ENCODE measurements around the gene GALNT8. TPM values are rescaled to one million over a fixed set of nuclear protein-coding genes. Genes with fewer than 3 reads are reported as not detected.
"Not testable (repeated sequence)": the region's sequence is repeated elsewhere in the genome, so short reads cannot be mapped to it uniquely, and the experiment has no call there.

Gene GALNT8
- total RNA-seq, 5 donors from 2014 or later (not counting 1 experiment from before 2014, with no cell fraction given) = 0.41 to 2.9 (median 1.5) TPM

DNA sequence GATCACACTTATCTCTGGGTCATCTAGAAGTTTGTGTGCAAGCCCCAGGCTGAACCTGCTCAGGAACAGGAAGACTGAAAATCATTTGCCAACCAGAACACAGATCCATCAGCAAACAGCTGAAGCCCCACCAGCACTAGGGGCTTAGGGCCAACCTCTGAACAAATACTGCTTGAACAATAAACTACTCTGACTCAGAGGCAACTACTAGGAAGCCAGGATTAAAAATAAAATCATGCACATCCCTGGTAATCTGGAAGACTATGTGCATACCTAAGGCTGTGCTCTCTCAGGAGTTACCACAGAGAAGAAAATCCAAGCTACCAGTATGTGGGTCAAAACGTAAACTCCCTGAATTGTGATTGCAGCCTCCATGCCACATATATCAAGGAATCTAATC lies 15.9 kb downstream of the GALNT8 start:
- Mint-ChIP-seq H3K27ac (no peak overlapping the region), H3K4me3 (no peak overlapping the region), H3K36me3 (no peaks in the 10 kb centered on the region), H3K27me3 (peaks cover 22 to 34% of the 10 kb centered on the region in 2 donors), H3K4me1 (no peaks in the 10 kb centered on the region), H3K9me3 (no peaks in the 10 kb centered on the region)
- ATAC-seq (replicated peaks in 1 of 4) (no peak), DNase-seq (no peak)
- H3K36me3 ChIP-seq (ENCODE audit: control insufficient read depth in 2 of 2, extremely low read depth in 1 of 2, insufficient read depth in 1 of 2, low read length in 1 of 2) = no peaks in the 10 kb centered on the region
- H3K4me3 ChIP-seq (ENCODE audit: control insufficient read depth in 1 of 2, extremely low read depth in 1 of 2, low read length in 1 of 2) = no peak overlapping the region
- ChIA-PET CTCF (interaction anchor here in 1 of 2 donors (0.6 kb wide), 1 partner anchor 47 kb away, joined by 8 read pairs; no protein-coding TSS in a partner anchor), POLR2A (no interaction called here)
- H3K27ac ChIP-seq (ENCODE audit: low read length) = no peak overlapping the region
- WGBS (ENCODE audit: insufficient coverage) = no CpG with 5 or more reads among the region's 1 CpG
- H3K4me1 ChIP-seq (ENCODE audit: control insufficient read depth in 1 of 2, extremely low read depth in 1 of 2, insufficient read depth in 2 of 2, low read length in 2 of 2) = no peaks in the 10 kb centered on the region
- H3K27me3 ChIP-seq (replicated peaks in 1 of 2; ENCODE audit: control insufficient read depth in 2 of 2, extremely low read depth in 1 of 2, insufficient read depth in 2 of 2, low read length in 1 of 2) = peaks cover 0 to 7% of the 10 kb centered on the region in 2 experiments
- H3K9me3 ChIP-seq = no peaks in the 10 kb centered on the region

DNA sequence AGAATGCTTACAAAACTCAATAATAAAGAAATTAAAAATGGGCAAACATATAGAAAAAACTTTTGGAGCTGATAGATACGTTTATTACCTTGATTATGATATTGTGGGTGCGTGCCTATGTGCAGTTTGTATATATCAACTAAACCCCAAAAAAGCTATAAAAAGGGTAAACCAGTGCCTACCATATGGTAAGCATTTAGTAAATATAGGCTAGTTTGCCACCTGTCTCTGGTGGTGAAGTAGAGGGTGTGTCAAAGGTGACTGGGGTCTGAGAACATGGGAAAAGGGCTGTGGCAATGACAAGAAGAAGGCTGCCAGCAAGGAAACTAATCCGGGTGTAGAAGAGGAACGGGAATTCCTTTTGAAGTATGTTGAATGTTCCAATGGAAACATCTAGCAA lies 18.3 kb downstream of the GALNT8 start:
- Mint-ChIP-seq H3K36me3 (no peaks in the 10 kb centered on the region), H3K4me1 (no peaks in the 10 kb centered on the region), H3K27ac (no peak overlapping the region), H3K27me3 (peaks cover 38 to 47% of the 10 kb centered on the region in 2 donors), H3K9me3 (no peaks in the 10 kb centered on the region), H3K4me3 (no peak overlapping the region)
- Histone ChIP-seq H3K9me3 (no peaks in the 10 kb centered on the region), H3K36me3 (ENCODE audit: control insufficient read depth in 2 of 2, extremely low read depth in 1 of 2, insufficient read depth in 1 of 2, low read length in 1 of 2) (no peaks in the 10 kb centered on the region), H3K27me3 (replicated peaks in 1 of 2; ENCODE audit: control insufficient read depth in 2 of 2, extremely low read depth in 1 of 2, insufficient read depth in 2 of 2, low read length in 1 of 2) (peaks cover 0 to 7% of the 10 kb centered on the region in 2 experiments), H3K4me1 (ENCODE audit: control insufficient read depth in 1 of 2, extremely low read depth in 1 of 2, insufficient read depth in 2 of 2, low read length in 2 of 2) (no peaks in the 10 kb centered on the region), H3K4me3 (ENCODE audit: control insufficient read depth in 1 of 2, extremely low read depth in 1 of 2, low read length in 1 of 2) (no peak overlapping the region), H3K27ac (ENCODE audit: low read length) (no peak overlapping the region)
- POLR2A ChIA-PET = interaction anchor here in 1 of 2 donors (0.5 kb wide), 1 partner anchor 12 kb away, joined by 5 read pairs; no protein-coding TSS in a partner anchor
- no peak for ATAC-seq (replicated peaks in 1 of 4)
- DNase-seq = no peak
- CTCF ChIA-PET = no interaction called here
- no CpG with 5 or more reads among the region's 4 CpGs for WGBS (ENCODE audit: insufficient coverage)

DNA sequence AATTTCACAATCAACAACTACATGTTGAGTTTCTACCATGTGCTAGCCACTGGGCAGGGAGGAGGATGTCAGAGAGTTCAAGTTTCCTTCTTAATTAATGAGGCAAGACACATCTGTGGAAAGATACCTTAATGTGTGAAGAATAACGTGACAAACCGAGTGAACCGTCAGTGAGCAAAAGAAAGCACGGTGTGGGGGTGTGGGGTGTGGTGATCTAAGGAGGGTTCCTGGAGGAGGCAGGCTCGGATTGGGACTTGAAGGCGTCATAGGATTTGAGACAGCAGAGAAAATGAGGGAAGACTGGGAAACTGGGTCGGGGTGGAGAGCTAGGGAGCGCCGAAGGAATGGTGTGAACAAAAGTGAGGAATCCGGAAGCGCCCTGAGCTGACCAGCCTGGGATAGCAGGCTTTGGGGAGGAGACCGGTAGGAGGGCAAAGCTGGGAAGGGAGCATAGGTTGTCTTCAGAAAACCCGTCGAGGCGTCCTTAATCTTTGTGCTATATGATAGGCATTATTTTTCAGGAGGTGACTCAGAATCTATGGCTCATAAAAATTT lies 22.3 kb downstream of the GALNT8 start:
- Histone ChIP-seq H3K9me3 (no peaks in the 10 kb centered on the region), H3K36me3 (ENCODE audit: control insufficient read depth in 2 of 2, extremely low read depth in 1 of 2, insufficient read depth in 1 of 2, low read length in 1 of 2) (no peaks in the 10 kb centered on the region), H3K4me3 (ENCODE audit: control insufficient read depth in 1 of 2, extremely low read depth in 1 of 2, low read length in 1 of 2) (no peak overlapping the region), H3K27ac (ENCODE audit: low read length) (no peak overlapping the region), H3K27me3 (replicated peaks in 1 of 2; ENCODE audit: control insufficient read depth in 2 of 2, extremely low read depth in 1 of 2, insufficient read depth in 2 of 2, low read length in 1 of 2) (peaks cover 0 to 4% of the 10 kb centered on the region in 2 experiments), H3K4me1 (ENCODE audit: control insufficient read depth in 1 of 2, extremely low read depth in 1 of 2, insufficient read depth in 2 of 2, low read length in 2 of 2) (no peaks in the 10 kb centered on the region)
- ATAC-seq (replicated peaks in 1 of 4) = no peak
- Mint-ChIP-seq H3K4me1 (no peaks in the 10 kb centered on the region), H3K27ac (no peak overlapping the region), H3K4me3 (no peak overlapping the region), H3K9me3 (no peaks in the 10 kb centered on the region), H3K36me3 (no peaks in the 10 kb centered on the region), H3K27me3 (peaks cover 24 to 25% of the 10 kb centered on the region in 2 donors)
- DNase-seq = no peak
- 89% methylated on average over 12 of the region's 15 CpGs for WGBS (ENCODE audit: insufficient coverage)
- CTCF ChIA-PET = interaction anchor here (0.5 to 0.6 kb wide), 2 partner anchors 26 to 860 kb away, joined by 3 to 4 read pairs; no protein-coding TSS in a partner anchor
- POLR2A ChIA-PET = no interaction called here

DNA sequence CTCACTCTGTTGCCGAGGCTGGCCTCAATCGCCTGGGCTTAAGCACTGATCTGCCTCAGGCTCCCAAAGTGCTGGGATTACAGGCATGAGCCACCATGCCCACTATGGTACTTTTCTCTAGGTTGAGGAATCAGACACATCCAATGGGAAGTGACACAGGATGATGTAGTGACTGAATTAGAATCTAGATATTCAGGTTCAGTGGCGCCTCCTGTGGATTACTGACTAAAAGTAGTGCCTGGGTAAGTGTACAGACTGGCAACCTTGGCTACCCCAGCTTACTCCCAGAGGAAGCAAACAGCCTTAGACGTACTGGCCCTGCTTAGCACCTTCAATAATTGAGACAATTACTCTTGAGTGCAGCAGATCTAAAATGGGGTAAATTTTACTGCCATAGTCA lies 22.8 kb downstream of the GALNT8 start:
- peaks cover 21% of the 10 kb centered on the region in 2 donors for H3K27me3 Mint-ChIP-seq
- ATAC-seq (replicated peaks in 1 of 4) = no peak
- H3K4me3 Mint-ChIP-seq = no peak overlapping the region
- no peaks in the 10 kb centered on the region for H3K36me3 Mint-ChIP-seq
- ChIA-PET CTCF (no interaction called here), POLR2A (no interaction called here)
- H3K4me3 ChIP-seq (ENCODE audit: control insufficient read depth in 1 of 2, extremely low read depth in 1 of 2, low read length in 1 of 2) = no peak overlapping the region
- H3K4me1 Mint-ChIP-seq = no peaks in the 10 kb centered on the region
- H3K27me3 ChIP-seq (replicated peaks in 1 of 2; ENCODE audit: control insufficient read depth in 2 of 2, extremely low read depth in 1 of 2, insufficient read depth in 2 of 2, low read length in 1 of 2) = peaks cover 0 to 4% of the 10 kb centered on the region in 2 experiments
- no peaks in the 10 kb centered on the region for H3K36me3 ChIP-seq (ENCODE audit: control insufficient read depth in 2 of 2, extremely low read depth in 1 of 2, insufficient read depth in 1 of 2, low read length in 1 of 2)
- no CpG with 5 or more reads among the region's 4 CpGs for WGBS (ENCODE audit: insufficient coverage)
- no peaks in the 10 kb centered on the region for H3K4me1 ChIP-seq (ENCODE audit: control insufficient read depth in 1 of 2, extremely low read depth in 1 of 2, insufficient read depth in 2 of 2, low read length in 2 of 2)
- DNase-seq = no peak
- no peaks in the 10 kb centered on the region for H3K9me3 ChIP-seq
- H3K9me3 Mint-ChIP-seq = no peaks in the 10 kb centered on the region
- no peak overlapping the region for H3K27ac Mint-ChIP-seq
- no peak overlapping the region for H3K27ac ChIP-seq (ENCODE audit: low read length)

DNA sequence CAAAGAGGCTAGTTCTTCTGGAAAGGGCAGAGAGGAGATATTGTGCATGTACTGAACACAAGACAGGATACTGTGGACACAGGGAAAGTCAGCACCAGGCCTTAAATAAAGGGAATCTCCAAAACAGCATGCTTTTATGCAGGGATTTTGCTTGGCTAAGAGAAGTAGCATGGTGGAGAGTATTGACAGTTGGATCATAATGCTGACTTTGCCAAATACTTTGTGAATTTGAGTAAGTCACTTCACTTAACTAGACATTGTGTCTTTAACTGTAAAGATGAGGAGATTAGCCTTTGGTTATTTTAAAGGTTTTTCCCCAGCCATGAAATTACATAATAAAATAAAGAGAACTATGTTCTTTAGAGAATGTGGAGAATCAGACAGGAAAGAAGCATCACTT lies 24.5 kb downstream of the GALNT8 start:
- CTCF ChIA-PET = no interaction called here
- Mint-ChIP-seq H3K9me3 (no peaks in the 10 kb centered on the region), H3K36me3 (no peaks in the 10 kb centered on the region), H3K27me3 (peaks cover 16 to 21% of the 10 kb centered on the region in 2 donors), H3K4me1 (no peaks in the 10 kb centered on the region), H3K27ac (no peak overlapping the region), H3K4me3 (no peak overlapping the region)
- no peak for DNase-seq
- no peaks in the 10 kb centered on the region for H3K36me3 ChIP-seq (ENCODE audit: control insufficient read depth in 2 of 2, extremely low read depth in 1 of 2, insufficient read depth in 1 of 2, low read length in 1 of 2)
- no peaks in the 10 kb centered on the region for H3K4me1 ChIP-seq (ENCODE audit: control insufficient read depth in 1 of 2, extremely low read depth in 1 of 2, insufficient read depth in 2 of 2, low read length in 2 of 2)
- H3K27ac ChIP-seq (ENCODE audit: low read length) = no peak overlapping the region
- H3K4me3 ChIP-seq (ENCODE audit: control insufficient read depth in 1 of 2, extremely low read depth in 1 of 2, low read length in 1 of 2) = no peak overlapping the region
- ATAC-seq (replicated peaks in 1 of 4) = no peak
- peaks cover 0 to 2% of the 10 kb centered on the region in 2 experiments for H3K27me3 ChIP-seq (replicated peaks in 1 of 2; ENCODE audit: control insufficient read depth in 2 of 2, extremely low read depth in 1 of 2, insufficient read depth in 2 of 2, low read length in 1 of 2)
- POLR2A ChIA-PET = no interaction called here
- no peaks in the 10 kb centered on the region for H3K9me3 ChIP-seq

DNA sequence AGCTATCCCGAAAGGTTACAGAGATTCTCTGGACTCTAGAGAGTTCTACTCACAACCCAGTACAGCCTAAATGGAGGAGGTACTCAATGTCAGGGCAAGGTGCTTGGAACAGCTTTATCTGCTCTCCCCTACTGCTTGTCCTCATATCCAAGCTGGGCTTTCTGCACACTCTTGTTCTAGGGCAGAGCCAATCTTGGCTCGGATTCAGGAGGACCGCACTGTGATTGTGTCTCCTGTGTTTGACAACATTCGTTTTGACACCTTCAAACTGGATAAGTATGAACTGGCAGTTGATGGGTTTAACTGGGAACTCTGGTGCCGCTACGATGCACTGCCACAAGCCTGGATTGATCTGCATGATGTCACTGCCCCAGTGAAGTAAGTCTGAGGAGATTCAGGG lies 25.0 kb downstream of the GALNT8 start:
- Mint-ChIP-seq H3K36me3 (no peaks in the 10 kb centered on the region), H3K4me1 (no peaks in the 10 kb centered on the region), H3K27ac (no peak overlapping the region), H3K4me3 (no peak overlapping the region), H3K27me3 (peaks cover 13 to 22% of the 10 kb centered on the region in 2 donors), H3K9me3 (no peaks in the 10 kb centered on the region)
- ATAC-seq (replicated peaks in 1 of 4) (no peak), DNase-seq (no peak)
- WGBS (ENCODE audit: insufficient coverage) = 92% methylated on average over 5 of the region's 6 CpGs
- no peak overlapping the region for H3K4me3 ChIP-seq (ENCODE audit: control insufficient read depth in 1 of 2, extremely low read depth in 1 of 2, low read length in 1 of 2)
- H3K27me3 ChIP-seq (replicated peaks in 1 of 2; ENCODE audit: control insufficient read depth in 2 of 2, extremely low read depth in 1 of 2, insufficient read depth in 2 of 2, low read length in 1 of 2) = no peaks in the 10 kb centered on the region
- no peaks in the 10 kb centered on the region for H3K36me3 ChIP-seq (ENCODE audit: control insufficient read depth in 2 of 2, extremely low read depth in 1 of 2, insufficient read depth in 1 of 2, low read length in 1 of 2)
- POLR2A ChIA-PET = no interaction called here
- H3K9me3 ChIP-seq = no peaks in the 10 kb centered on the region
- H3K4me1 ChIP-seq (ENCODE audit: control insufficient read depth in 1 of 2, extremely low read depth in 1 of 2, insufficient read depth in 2 of 2, low read length in 2 of 2) = no peaks in the 10 kb centered on the region
- no peak overlapping the region for H3K27ac ChIP-seq (ENCODE audit: low read length)
- CTCF ChIA-PET = no interaction called here

DNA sequence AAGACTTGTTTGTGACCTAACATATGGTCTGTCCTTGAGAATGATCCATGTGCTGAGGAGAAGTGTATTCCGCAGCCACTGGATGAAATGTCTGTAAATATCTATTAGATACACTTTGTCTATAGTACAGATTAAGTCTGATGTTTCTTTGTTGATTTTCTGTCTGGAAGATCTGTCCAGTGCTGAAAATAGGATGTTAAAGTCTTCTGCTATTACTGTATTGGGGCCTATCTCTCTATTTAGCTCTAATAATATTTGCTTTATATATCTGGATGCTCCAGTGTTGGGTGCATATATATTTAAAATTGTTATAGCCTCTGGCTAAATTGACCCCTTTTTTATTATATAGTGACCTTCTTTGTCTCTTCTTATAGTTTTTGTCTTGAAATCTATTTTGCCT lies 31.5 kb downstream of the GALNT8 start:
- H3K36me3 ChIP-seq (ENCODE audit: control insufficient read depth in 2 of 2, extremely low read depth in 1 of 2, insufficient read depth in 1 of 2, low read length in 1 of 2); H3K36me3 Mint-ChIP-seq; H3K27ac Mint-ChIP-seq; H3K27me3 ChIP-seq (replicated peaks in 1 of 2; ENCODE audit: control insufficient read depth in 2 of 2, extremely low read depth in 1 of 2, insufficient read depth in 2 of 2, low read length in 1 of 2); DNase-seq; H3K4me3 ChIP-seq (ENCODE audit: control insufficient read depth in 1 of 2, extremely low read depth in 1 of 2, low read length in 1 of 2); H3K4me3 Mint-ChIP-seq; H3K9me3 Mint-ChIP-seq; H3K4me1 Mint-ChIP-seq; ATAC-seq (replicated peaks in 1 of 4); H3K9me3 ChIP-seq; H3K27ac ChIP-seq (ENCODE audit: low read length); H3K4me1 ChIP-seq (ENCODE audit: control insufficient read depth in 1 of 2, extremely low read depth in 1 of 2, insufficient read depth in 2 of 2, low read length in 2 of 2); CTCF ChIA-PET; POLR2A ChIA-PET; H3K27me3 Mint-ChIP-seq: not testable (repeated sequence)
- WGBS (ENCODE audit: insufficient coverage) = no CpG with 5 or more reads among the region's 1 CpG

All from T-cell (primary cell).